ENCODE results near the gene B3GALNT2. TPM values are rescaled to one million over a fixed set of nuclear protein-coding genes. Genes with fewer than 3 reads are reported as not detected.

The B3GALNT2 gene
- total and polyA plus RNA-seq, 2 of the 4 experiments (the other 2 are of a cell fraction): 11.0 to 32.8 TPM

DNA sequence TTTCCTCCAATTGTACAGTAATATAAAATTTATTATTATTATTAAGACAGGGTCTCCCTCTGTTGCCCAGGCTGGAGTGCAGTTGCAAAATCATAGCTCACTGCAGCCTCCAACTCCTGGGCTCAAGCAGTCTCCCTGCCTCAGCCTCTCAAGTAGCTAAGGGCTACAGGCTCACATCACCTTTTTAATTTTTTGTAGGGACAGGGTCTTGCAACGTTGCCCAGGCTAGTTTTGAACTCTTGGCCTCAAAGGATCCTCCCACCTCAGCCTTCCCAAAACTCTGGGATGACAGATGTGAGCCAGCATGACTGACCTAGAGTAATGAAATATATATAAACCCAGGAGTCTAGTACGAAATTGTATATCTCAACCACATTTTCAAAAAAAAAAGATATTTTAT is 49.2 kb downstream of the B3GALNT2 start:
- Histone ChIP-seq H3K9ac (ENCODE audit: low read depth, low read length) (no peak overlapping the region), H4K91ac (ENCODE audit: insufficient read depth, low read depth, low read length) (no peak overlapping the region), H2AFZ (replicated peaks; ENCODE audit: low read length, poor library complexity) (no peak overlapping the region), H3K9me1 (ENCODE audit: insufficient read depth, low read length) (no peaks in the 10 kb centered on the region), H3K14ac (replicated peaks; ENCODE audit: low read depth, low read length) (no peak overlapping the region), H3K27me3 (ENCODE audit: control insufficient read depth, insufficient read depth, low read length) (no peaks in the 10 kb centered on the region), H4K20me1 (ENCODE audit: insufficient read depth, low read length) (0 out of 2 replicates have a peak, but pooled peaks cover 1% of the 10 kb centered on the region), H2BK15ac (ENCODE audit: low read depth, low read length) (no peak overlapping the region), H4K8ac (ENCODE audit: low read depth in 2 of 2, low read length in 2 of 2) (no peak overlapping the region), H2AK9ac (replicated peaks; ENCODE audit: low read depth, low read length, poor library complexity) (no peak overlapping the region), H3K79me1 (ENCODE audit: low read depth in 1 of 2, low read length in 2 of 2) (peaks cover 0 to under 1% of the 10 kb centered on the region in 2 experiments; a peak in 1 of 4 replicates), H2BK5ac (ENCODE audit: low read depth, low read length, poor library complexity, severe bottlenecking) (no peak overlapping the region), H3K4me2 (ENCODE audit: low read depth, low read length) (no peak overlapping the region), H3K4me3 (ENCODE audit: insufficient read depth, low read depth, low read length) (no peak overlapping the region), H2AK5ac (ENCODE audit: low read depth, low read length) (no peak overlapping the region), H2BK120ac (ENCODE audit: low read depth, low read length) (no peak overlapping the region), H3K9me3 (ENCODE audit: control insufficient read depth, insufficient read depth, low read length) (no peaks in the 10 kb centered on the region), H3K18ac (ENCODE audit: low read depth, low read length) (no peak overlapping the region), H4K5ac (ENCODE audit: low read depth, low read length) (no peak overlapping the region), H2BK20ac (ENCODE audit: low read depth, low read length) (no peak overlapping the region), H3K4me1 (ENCODE audit: control insufficient read depth, insufficient read depth, low read length) (0 out of 2 replicates have a peak, but pooled peaks cover 2% of the 10 kb centered on the region), H3K27ac (ENCODE audit: insufficient read depth, low read length) (no peak overlapping the region), H3K23ac (ENCODE audit: low read depth, low read length) (no peak overlapping the region), H3K4ac (ENCODE audit: low read depth, low read length) (no peak overlapping the region), H3K36me3 (ENCODE audit: control insufficient read depth, insufficient read depth, low read length) (peaks cover 16% of the 10 kb centered on the region), H3K56ac (ENCODE audit: extremely low read depth, insufficient read depth, low read length) (no peak overlapping the region)
- intact Hi-C loops (cut with micrococcal nuclease): no loop called here
- dilution Hi-C loops (cut with HindIII; ENCODE audit: low sequenced_read_pairs, unreplicated experiment): no loop called here
- in situ Hi-C loops (cut with MboI; ENCODE audit: low sequenced_read_pairs): no loop called here
- no peak for ATAC-seq (ENCODE audit: low read depth)
- ChIA-PET POLR2A (ENCODE audit: unreplicated experiment) (no interaction called here), CTCF (interaction anchor here (0.5 to 0.7 kb wide), 2 partner anchors 82 to 147 kb away, joined by 3 to 4 read pairs; no protein-coding TSS in a partner anchor)
- TF ChIP-seq MAZ (IDR thresholded peaks at IDR 0.05; ENCODE audit: borderline replicate concordance, low read depth, low read length) (no peak), FOS (IDR thresholded peaks at IDR 0.05; ENCODE audit: low read depth, low read length) (no peak), NFE2L2 (IDR thresholded peaks at IDR 0.05; ENCODE audit: low read depth, low read length) (no peak)
- TF ChIP-seq, protein P1, sequence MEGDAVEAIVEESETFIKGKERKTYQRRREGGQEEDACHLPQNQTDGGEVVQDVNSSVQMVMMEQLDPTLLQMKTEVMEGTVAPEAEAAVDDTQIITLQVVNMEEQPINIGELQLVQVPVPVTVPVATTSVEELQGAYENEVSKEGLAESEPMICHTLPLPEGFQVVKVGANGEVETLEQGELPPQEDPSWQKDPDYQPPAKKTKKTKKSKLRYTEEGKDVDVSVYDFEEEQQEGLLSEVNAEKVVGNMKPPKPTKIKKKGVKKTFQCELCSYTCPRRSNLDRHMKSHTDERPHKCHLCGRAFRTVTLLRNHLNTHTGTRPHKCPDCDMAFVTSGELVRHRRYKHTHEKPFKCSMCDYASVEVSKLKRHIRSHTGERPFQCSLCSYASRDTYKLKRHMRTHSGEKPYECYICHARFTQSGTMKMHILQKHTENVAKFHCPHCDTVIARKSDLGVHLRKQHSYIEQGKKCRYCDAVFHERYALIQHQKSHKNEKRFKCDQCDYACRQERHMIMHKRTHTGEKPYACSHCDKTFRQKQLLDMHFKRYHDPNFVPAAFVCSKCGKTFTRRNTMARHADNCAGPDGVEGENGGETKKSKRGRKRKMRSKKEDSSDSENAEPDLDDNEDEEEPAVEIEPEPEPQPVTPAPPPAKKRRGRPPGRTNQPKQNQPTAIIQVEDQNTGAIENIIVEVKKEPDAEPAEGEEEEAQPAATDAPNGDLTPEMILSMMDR (conservative IDR thresholded peaks at IDR 0.05; ENCODE audit: low read depth, low read length): no peak
- WGBS, 2 experiments (ENCODE audit: extremely low coverage in 2 of 2, insufficient read length in 1 of 2): no CpG with 5 or more reads among the region's 2 CpGs
- no TSS peak for BruUV-seq (replicated peaks)
- DNase-seq: no peak

Data from IMR-90 (cell line).